HG02943 (cell line): ENCODE results near the gene ROBO4.

Experiments used
- ATAC-seq: cut with Tn5 transposase; IDR thresholded peaks from one replicate; pipeline ENCODE4 v1.9.1; 2021; ENCODE audit warnings: mild to moderate bottlenecking, low read depth, moderate library complexity; ENCODE audit not compliant: unreplicated experiment

The ROBO4 gene

GRCh38 chr11:124891373-124891861 is 6.2 kb downstream of the ROBO4 start:
- ATAC-seq, result no peak

GRCh38 chr11:124890683-124891372 is 6.8 kb downstream of the ROBO4 start:
- ATAC-seq, result no peak

DNA sequence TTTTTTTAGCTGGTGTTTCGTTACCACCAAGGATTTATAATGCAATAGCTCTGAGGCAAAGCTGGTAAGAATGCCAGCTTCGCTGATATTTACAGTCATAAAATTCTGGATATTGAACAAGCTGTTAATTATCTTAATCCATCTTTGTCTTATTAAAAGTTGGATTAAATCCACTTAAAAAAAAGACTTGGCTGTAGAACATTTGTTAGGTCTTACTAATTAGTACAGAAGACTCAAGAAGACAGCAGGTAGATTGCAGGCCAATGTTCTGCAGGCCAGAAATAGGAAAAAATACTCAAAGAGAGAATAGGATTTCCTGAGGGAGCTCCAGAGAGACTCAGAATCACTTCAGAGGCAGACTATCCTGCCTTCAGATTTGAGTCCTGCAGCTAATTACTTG is 7.5 kb downstream of the ROBO4 start:
- ATAC-seq, result no peak

DNA sequence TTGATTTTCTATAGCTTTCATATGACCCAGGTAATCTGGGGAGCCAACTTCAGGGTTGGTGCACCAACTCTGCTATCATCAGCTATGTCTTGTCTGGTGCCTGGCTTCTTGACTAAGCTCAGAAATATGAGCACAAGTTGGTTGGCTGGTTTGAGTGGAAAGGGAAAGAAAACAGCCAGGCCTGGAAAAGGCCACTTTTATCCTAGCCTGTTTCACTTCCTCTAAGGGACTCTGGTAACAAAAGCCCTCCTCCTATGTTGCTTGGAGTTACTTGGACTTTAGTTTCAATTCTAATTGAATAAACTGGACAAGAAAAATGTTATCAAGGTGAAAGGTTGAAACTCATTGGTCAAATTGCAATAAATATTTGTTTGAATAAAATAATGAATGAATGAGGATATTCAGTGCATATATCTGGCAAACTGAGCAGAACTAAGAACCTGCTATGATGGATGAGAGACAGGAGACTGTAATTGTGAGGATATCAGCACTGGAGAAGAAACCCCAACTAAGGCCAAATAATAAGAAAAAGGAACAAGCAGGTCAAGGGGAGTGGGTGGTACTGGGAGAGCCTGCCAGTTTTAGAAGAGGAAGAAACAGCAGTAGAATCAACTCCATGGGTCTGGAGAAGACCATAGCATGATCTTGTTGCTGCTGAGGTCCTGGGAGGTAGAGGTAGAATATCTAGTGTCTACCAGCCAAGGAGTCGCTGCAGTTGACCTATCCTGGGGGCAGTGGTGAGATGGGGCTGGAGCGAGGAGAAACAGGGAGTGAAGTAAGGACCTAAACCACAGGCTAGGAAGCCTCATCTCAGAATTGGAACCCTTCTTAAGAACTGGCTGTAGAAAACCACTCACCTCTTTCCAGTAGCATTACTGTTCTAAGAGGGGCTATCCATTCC is 8.2 kb downstream of the ROBO4 start:
- no peak for ATAC-seq

- no peak for ATAC-seq
These were observed 10.0 kb downstream of the ROBO4 start for GRCh38 chr11:124887667-124888013.

GRCh38 chr11:124886978-124887666 is 10.5 kb downstream of the ROBO4 start:
- ATAC-seq, result no peak

DNA sequence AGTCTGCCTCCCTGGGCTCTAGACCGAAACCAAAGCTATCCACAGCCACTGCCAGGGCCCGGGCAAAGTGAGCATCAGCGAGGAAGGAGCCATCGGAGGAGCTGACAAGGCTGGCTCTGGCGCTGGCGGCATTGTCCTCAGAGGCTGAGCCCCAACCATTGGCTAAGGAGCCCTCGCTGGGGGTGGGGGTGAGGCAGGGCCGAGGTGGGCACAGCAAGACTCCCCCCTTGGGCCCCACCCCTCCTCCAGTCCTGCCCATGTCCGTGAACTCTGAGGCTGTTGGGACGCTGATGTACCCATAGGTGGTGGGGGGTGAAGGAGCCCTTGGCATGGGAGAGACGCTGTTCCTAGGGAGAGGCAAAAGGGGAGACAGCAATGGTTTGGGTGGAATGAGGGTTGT is 11.2 kb downstream of the ROBO4 start:
- no peak for ATAC-seq

GRCh38 chr11:124884869-124885479 is 12.7 kb downstream of the ROBO4 start:
- ATAC-seq, result no peak

GRCh38 chr11:124884340-124884739 is 13.3 kb downstream of the ROBO4 start:
- no peak for ATAC-seq

DNA sequence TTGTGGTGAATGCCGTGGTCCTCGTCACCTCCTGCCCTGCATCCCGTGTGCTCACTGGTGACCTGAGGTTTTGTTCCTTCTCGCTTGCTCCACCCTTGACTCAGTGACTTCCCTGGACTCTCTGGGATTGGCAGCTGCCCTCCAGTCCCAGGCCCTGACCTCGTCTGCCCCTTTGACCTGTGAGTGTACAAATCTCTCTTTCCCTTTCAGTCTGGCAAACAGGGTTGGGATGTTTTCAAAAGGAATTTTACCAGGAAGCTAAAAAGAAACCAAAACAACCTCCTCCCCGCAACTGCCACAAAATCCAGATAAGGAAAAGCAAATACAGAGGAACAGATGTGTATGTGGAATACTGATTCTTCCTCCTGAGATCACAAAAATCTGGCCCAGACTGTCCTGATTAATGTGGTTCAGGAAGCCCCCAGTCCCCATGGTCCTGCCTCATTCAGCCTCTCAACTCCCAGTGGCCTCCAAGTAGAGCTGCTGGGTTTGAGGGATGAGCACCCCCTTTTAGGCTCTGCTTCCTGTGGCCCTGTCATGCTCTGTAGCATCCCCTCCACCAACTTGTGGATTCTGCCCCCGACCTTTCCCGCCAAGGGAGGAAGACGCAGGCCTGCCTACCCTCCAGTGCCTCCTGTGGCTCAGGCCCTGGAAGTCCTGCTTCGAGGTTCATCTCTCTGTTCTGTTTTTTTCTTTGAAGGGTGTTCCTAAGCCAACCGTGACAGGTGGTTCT is 15.2 kb downstream of the ROBO4 start:
- no peak for ATAC-seq

DNA sequence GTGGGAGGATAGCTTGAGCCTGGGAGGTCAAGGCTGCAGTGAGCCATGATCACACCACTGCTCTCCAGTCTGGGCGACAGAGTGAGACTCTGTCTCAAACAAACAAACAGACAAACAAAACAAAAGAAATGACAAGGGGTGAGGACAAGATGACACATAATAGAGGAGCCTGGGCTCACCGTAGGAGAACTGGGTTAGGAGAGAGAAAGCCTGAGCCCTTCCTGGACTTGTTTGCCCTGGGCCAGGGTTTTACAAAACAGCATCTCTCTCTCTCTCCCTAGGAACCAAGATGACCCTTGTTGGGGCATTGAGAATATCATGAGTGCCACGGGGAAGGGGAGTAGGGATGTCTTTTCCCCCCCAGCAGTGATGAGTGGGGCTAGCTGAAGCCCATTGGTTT is 16.7 kb downstream of the ROBO4 start:
- ATAC-seq, result no peak

- no peak for ATAC-seq
These were observed 17.4 kb downstream of the ROBO4 start for GRCh38 chr11:124880290-124880611.

- no peak for ATAC-seq
These were observed 18.0 kb downstream of the ROBO4 start for GRCh38 chr11:124879493-124880289.

DNA sequence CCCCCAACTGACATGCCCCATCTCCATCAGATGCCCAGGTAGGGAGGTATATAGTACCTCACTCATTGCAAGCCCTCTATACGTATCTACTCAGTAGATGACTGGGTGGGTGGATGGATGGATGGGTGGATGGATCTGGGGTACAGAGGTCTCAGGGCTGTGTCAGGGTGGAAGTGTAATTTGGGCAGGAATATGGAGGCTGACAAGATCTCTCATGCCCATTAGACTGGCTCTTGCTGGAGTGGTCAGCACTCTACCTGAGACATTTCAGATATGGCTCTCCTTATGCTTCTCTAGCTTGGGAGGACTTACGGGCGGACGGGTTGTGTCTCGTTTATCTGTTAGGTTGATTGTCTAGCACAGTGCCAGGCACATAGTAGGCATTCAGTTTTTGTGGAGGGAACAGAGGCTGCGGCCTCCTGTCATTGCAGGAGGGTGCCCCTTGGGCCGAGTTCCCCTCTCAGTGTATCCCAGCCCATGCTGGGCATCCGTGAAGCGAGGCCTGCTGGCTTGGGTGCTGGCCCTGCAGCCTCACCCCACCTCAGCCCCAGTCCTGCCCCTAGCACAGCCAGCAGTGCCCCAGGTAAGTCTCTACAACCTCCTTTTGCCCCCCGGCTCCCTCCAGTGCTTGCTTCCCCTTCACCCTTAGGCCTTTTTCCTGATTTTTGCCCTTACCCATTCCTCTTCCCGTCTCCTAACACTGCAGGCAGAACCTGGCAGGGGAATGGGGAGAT is 18.7 kb downstream of the ROBO4 start:
- no peak for ATAC-seq

- ATAC-seq, result no peak
These were observed 19.5 kb downstream of the ROBO4 start for GRCh38 chr11:124877910-124878758.

GRCh38 chr11:124877631-124877909 is 20.1 kb downstream of the ROBO4 start:
- ATAC-seq, result no peak

GRCh38 chr11:124876818-124877630 is 20.6 kb downstream of the ROBO4 start:
- no peak for ATAC-seq
